SIG-M5 (cell line): ENCODE results near the gene SOX5.

Experiments used
- DNase-seq: peaks from one replicate; lab custom pipeline; 2025; lab: John Stamatoyannopoulos, UW

The SOX5 gene

DNA sequence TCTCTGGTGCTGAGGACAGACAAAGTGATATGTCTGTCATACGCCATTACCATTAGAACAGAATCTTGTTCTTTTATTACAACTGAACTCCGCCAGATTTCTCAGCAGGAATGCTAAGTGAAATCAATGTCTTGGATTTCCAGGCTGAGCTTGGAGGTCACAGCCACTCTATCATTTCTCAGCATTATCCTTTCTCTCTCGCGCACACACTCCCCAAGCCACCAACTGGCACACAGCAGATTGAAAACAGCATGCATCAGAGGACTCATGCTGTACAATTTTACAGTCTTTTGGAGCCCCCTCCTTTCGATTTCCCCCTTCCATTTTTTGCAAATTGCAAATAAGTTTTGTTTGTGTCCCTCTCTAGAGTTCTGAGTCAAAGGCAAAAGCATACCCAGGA is 348.6 kb downstream of the SOX5 start:
- DNase-seq: no peak

DNA sequence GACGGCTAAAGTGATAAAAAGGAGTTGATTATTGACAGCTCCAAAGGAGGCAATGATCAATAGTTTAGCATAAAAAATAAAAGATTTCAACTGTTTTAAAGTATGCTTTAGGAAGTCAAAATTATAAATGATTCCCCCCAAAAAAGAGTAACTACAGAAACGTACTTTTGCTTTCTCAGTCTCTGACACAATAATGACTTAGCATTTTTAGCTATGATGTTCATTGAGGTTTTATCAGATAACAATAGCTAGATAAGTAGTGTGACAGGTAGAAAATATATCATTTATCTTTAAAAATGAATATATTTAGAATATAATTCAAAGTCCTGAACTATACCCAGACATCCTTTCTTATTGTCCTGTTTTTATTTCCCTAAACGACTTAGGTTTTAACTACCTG is 352.9 kb downstream of the SOX5 start:
- DNase-seq: no peak

DNA sequence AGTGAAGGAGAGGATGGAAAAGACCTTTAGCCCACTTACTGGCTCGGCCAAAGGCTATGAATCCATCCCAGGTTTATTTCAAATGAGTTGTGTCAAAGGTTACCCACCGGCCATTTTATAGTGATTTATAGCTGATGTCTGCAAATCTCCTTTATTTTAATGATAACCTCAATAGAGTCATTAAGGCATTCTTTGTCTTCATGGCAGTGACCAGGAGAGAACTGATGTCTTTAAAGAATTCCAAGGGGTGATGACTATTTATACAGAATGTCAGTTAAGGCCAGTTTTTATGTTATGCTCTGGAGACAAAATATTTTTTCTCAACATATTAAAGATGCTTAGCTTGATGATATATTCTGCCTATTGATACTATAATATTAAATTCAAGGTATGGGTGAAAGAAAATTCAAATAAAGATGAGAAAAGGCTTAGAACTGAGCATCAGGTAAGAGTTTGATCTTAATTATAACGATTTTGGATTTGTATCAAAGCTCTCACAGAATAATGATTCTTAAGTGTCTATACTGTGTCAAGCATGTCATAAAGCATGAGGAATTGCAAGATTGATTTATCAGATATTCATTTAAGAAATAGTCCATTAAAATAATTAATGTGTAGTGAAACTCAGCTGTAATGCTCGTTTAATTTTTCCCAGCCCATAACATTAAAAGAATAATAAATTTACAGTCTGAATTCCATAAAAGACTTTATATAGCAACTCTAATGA is 361.5 kb downstream of the SOX5 start:
- DNase-seq: no peak

DNA sequence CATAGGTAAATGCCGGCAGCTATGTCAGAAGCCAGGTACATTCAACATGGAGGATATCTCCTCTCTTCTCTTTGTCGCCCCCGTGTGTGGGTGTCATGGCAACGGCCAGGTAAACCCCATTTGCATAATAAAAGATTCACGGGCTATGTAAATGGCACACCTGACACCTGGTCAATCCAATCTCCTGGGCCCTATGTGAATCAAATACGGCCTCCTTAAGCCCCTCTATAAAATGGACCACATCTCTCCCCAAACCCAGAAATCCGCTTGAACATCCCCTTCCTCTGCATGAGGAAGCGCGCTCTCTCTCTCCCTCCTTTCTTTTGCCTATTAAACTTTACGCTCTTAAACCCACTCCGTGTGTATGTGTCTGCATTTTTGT is 363.7 kb downstream of the SOX5 start:
- no peak for DNase-seq

DNA sequence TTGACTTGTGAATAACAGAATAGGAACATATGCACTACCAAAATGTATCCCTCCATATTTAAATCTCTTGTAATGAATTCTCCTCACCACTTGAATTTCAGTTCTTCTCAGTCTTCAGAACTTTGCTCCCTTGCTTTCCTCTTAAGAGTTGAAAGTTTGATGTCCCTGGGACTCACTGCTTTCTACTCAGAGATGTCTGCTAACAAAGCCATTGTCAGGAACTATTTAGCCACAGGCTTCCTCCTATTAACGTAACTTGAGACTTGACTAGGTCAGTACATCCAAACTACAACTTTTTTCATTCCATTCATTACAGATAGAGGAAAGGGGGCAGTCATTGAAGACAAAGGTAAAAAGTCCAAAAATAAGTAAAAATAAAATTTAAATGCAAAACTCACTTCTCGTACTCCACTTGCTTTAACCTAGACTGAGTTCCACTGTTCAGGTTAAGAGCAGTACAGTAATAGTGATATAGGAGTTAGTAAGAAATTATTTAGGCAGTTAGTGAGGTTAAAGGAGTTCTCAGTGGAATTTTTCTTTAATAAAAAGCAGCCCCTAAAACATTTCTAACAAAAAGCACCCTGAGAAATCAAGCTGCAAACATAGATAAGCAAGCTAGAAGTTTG is 364.2 kb downstream of the SOX5 start:
- no peak for DNase-seq

DNA sequence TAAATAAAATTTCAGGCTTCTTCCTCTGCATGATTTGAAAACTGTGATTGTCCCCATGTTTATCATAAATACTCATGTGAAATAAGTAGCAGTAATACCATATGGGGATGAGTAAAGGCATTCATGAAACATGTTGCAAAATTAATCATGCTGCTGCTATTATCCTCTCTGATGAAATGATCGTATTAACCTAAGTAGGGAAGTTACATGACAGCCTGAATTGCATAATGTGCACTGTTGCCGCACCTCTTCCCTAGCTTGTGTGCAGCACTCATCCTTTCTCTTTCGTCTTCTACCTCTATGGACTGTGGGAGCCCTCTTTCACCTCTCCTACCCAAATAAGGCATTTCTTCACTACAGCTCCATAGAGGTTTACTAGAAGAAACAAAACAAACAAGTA is 367.6 kb downstream of the SOX5 start:
- DNase-seq: no peak

DNA sequence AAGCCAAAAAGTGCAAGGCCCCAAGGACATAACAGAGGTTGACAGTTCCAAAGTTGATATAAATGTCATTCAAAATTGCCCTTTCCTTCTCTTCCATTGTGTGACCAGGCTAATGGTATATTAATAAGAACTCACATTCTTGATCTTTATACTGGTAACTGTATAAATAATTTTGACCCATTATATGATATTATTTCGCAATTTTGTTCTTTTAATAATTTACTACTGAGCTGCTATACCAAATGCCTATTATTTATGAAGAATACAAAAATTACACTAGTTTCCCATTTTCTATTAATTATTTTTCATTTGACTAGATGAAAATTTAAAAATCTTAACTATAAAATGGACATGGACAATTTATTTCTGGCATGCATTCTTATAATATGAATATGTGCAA is 370.2 kb downstream of the SOX5 start:
- DNase-seq: no peak

DNA sequence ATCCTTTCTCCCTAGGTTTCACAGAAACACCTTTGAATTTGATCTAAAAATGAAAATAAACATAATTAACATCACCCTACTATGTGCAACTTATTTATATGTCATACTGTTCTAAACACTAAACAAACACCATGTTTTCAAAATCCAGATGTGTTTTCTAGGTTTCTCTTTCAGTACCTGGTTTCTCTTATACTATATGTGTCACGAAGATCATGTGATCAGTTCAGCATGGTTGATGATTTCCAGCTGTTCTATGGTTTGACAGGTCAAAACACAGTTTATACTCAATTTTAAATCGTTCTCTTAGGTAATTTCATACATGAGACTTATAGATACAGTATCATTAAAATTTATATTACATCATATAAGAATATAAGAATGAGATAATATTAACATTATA is 373.1 kb downstream of the SOX5 start:
- DNase-seq: no peak

DNA sequence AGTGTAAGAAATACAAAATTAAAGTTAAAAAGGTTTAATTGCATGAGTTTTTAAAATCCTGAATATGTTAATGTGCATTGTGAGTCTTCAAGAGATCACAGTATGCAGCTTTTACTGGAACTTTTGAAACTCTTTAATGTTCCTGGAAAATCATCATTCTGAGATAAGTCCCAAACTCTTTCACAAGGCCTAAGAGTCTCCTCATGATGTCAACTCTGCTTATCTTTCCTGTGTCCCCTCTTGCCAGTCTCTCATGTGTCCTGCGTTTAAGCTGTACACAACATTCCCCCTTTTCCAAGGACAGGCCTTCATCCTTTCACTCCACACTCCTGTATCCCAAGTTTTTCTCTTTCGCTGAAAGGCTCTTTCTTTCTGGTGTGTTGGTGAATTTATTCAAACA is 380.1 kb downstream of the SOX5 start:
- DNase-seq: no peak

DNA sequence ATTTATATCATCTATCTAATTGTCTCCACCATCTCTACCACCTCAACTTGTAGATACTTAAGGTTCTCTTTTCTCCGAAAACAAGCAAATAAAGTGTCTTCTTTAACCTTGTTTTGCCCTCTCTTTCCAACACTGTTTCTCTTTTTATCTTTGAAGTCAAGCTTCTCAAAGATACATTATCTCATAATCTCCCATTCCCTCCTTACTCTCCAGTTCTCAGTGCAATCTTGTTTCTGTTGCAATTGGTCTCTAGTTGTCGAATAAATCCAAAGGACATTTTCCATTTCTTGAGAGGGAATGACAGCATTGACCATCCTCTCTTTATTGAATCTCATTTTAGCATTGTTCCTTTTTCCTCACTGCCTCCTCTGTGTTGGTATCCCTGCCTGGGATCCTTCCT is 383.3 kb downstream of the SOX5 start:
- DNase-seq: no peak

DNA sequence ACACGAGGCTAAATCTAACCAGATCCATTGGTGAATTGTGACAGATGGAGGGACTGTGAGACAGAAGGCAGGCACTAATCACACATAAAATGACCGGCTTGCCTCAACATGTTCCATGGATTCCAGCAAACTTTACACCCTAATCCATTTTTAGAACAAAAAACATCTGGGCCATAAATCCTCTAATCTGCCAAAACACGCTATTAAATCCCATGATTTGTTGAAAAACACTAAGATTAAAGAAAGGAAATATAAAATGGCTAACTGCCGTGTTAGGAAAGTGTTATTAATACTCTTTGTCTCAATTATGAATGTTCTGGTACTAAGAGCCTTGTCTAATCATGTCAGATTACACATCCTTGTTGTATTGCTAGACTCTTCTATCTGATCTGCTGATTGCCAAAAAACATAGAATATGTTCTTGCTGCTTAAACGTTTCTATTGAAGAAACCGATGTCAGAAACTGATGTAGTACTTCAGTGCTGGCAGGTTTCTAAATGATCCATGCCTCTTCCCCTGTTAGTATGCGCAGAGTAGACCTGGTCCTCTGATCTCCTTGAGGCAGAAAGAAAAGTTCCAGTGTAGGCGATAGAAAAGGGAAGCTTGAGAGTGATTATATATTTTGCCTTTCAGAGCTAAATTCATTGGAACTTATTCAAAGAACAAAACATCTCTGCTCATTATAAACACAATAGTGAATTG is 384.9 kb downstream of the SOX5 start:
- DNase-seq: no peak

DNA sequence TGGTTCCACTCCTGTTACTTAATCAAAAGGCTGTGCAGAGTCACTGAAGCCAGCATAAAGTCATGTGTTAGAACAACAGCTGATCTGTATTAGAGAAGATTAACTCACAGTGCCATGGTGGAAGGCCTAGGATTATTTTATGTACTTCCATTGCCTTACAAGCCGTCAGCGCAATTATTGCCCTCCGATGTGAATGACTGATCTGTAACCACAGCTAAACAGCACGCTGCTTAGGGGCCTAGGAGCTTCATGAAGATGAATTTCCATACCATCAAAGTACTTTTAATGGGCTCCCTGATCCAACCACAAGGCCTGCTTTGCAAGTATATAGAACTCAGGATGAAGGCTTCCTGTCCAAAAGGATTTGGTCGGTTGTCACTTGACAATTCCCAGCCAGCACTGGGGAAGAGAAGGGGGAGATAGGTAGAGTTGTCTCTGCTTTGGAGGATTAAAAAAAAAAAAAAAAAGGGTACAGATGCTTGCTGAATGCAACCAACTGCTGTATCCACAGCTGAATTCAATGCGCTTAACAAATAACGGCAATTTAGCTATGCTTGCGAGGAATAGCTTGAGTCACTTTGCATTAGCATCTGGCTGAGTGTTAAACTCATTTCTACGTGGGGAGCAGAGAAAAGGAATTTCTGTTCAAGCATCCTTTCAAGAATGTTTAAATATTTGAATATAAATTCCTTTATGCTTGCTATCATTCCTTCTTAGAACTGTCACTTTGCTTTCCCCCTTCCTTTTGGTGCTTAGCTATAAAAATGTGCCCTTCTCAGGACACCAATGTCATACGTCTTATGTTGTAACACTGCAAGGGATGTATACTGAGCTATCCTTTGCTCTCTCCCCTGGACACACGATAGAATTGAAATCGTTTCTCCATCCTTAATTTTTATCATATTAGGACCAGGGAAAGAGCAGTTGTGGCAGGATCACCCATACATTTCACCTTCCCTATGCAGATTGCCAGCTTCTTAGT is 387.8 kb downstream of the SOX5 start:
- DNase-seq: no peak

DNA sequence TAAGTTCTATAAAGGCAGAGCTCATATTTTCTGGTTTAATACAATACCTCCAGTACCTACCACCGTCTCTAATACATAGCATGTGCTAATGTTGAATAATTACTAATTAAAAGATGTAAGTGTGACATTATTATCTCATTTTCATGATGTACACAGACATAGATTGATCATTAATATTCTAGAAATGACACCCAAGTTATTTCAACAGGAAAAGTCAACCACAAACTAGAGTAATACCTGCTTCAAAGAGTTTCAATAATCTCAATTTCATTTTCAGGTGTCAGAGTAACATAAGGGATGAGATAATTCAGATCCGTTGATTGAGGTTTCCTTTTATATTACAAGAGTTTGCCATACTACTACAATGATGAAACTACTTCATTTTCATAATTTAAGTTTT is 388.9 kb downstream of the SOX5 start:
- DNase-seq: no peak

DNA sequence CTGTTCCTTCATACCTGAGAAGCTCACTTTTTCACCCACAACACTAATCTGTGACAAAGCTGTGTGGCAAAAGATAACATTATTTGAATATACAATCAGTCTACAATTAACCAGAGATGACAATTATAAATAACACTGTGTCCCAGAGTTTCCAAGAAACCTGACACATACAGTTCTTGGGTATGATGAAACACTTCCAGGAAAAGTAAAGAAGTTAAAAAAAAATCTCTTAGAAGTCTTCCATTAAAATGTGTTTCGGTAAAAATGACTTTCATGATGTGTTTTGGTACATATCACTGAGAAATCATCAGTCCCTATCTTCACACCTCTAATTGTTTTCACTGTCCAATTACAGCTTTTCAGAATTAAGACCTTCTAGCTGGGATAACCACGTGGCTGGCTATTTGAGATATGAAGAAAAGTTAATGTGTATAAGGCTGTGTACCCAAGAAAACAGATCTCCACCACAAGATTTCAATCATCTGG is 390.2 kb downstream of the SOX5 start:
- DNase-seq: no peak

DNA sequence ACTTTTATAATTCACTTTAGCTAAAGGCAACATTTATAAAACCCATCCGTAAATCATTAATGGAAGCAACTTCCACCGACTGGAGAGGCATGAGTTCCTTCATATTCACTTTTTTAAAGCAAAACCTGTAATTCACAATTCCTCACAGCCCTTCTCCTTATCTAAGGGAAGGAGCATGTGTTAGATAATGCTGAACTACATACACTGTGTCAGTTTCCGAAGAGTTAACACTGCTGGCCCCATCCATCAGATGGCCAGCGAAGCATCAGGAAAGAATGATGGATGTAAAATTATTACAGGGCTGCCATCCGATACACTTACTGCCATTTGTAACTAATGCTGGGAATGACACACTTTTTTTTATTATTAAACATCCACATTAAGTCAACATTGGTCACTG is 392.8 kb downstream of the SOX5 start:
- no peak for DNase-seq

DNA sequence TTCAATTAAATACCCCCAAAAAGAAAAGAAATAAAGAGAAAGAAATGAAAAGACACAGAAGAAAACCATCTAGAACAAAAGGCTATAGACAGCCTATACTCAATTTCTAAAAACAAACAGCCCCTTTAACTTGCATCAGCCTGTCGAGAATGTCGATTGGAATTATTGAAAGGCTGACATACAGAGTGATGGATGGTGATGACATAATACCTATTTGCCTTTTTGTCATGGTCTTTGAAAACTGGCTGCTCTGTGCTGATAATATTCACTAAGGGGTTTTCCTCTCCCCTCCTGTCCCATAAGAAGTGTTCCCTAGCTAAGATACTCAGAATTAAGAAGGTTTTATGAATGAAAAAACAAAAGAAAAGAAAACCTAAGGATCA is 393.7 kb downstream of the SOX5 start:
- no peak for DNase-seq

DNA sequence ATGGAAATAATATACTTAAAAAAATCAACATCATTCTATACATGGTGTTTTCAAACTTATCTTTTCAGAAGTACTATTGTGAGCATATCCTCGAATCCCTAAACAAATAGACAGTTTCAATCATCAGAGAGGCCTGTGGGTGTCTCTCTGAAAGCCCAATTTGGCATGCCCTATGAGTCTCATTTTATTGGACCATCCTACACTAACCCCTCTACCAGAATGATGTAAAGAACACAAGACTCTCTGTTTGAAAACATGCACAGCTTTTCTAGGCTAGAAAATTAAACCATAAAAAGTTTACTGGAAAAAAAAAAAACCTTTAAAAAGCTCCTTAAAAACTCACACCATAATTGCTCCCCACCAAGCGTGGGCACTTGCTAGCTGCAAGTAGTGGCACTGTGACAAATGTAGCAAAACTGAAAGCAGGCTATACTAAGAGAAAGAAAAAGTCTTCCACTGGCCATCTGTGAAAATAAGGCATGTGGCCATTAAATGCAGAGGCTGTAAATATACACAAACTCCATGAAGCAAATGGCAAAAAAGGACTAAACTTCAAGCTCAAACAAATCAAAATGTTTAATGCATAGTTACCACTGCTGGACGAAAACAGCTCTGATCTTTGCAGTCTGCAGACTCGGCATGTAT is 394.2 kb downstream of the SOX5 start:
- no peak for DNase-seq

DNA sequence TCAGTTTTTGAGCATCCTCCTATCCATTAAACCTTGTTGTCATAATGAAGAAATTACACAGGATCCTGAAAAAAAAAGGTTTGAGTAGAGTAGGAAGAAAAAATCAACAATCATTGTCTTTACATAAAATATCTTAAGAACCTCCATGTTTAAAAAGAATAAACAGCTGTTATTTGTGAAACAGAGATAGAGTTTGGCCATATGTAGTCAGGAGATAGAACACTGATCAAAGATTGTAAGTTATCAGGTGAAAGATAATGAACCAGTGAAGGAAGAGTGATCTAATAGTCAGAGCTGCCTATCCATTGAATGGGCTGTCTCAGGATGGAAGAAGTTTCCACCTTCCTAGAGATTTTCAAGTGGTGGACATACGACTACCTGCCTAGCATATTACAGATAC is 397.1 kb downstream of the SOX5 start:
- no peak for DNase-seq

DNA sequence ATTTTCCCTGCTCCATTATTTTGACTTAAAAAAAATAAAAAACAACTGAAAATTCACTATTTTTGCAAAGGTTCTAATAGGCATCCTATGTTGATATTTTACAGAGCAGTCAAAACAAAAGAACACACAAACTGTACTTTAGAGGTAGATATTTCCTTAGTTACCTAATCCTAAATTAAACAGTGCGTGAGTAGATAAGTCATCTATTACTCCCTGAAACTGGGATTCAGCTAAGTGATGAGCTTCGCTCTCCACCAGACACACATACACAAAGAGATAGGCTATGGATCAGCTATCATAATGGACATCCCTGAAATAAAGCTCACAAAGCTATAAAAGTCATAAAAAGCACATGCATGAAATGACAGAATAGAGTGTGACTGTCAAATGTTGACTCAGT is 398.7 kb downstream of the SOX5 start:
- no peak for DNase-seq

DNA sequence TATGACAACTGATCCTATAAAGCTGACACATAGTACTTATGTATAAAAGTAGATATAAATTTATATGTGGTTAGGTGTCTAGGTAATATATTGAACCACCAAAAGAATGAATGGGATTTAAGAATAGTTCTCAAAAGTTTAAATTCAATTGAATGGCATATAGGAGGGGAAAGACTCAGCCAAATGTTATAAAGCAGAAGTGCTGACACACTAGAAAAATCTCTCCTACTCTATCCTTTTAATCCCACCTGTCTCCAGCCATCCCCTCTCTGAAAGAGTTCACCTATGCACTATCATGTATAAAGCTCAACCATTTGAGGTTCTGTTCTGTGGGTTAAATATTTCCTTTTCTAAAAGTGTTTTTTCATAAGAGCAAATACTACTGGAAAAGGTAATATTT is 400.7 kb downstream of the SOX5 start:
- DNase-seq: no peak

DNA sequence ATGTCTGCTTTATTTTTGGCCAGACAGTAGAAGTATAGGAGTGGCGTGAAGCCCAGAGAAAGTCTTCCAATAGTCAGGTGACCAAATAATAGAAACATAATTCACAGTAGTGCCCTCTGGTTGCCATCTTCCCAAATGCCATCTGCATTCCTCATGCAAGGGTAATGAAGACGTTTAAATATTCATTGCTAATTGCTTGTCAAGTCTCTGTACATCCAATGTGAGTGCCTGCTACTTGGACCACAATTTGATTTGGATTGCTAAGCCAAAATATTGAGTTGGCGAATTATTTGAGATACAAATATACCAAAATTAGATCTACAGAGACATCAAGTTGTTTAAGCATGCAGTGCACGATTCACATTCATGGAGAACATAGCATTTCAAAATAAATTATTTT is 402.7 kb downstream of the SOX5 start:
- no peak for DNase-seq

DNA sequence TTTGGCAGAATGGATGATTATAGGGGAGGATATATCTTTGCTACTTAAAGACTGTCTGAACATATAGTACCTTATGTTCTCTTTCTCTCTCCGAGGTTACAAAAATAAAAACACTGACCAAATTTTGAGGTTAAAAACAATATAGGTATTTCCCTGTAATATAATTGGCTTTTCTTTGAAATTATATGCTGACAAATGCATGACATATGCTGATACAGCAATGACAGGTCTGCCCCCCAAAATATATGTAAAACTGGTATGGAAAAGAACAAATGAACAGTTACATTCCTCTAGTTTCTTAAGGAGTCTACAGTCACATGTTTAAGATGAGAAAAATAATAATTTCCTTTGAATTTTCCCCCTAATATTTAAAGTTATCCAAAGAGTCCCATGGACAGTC is 405.7 kb downstream of the SOX5 start:
- no peak for DNase-seq
